PC-9 (cell line): ENCODE measurements around the gene SSC5D. TPM values are rescaled to one million over a fixed set of nuclear protein-coding genes. Genes with fewer than 3 reads are reported as not detected.
A peak's percentile ranks its signal among the peaks of the same experiment; 100 is the strongest.

Source experiments
- BruUV-seq: library from RNA; stranded (reverse); fragments of 400-500 nt; replicated peaks from 2 replicates; lab custom pipeline; 2021; lab: Mats Ljungman, UMichigan
- CTCF ChIA-PET: fragments of 300-600 bp; sonication (Branson Sonifier 250); formaldehyde crosslinking; loops from one replicate; lab custom pipeline; 2022; ENCODE audit warnings: antibody characterized with exemption; lab: Charles Lee
- POLR2A ChIA-PET: fragments of 300-600 bp; sonication (Branson Sonifier 250); formaldehyde crosslinking; loops from one replicate; lab custom pipeline; 2022; ENCODE audit warnings: antibody characterized with exemption; ENCODE audit not compliant: unreplicated experiment; lab: Charles Lee
- DNase-seq, 2 experiments: peaks; one replicate each; pipeline versions ENCODE4 v3.0.0 to v3.0.0-alpha.2; 2015 to 2022; ENCODE audit warnings: mixed read lengths in 1 of 2
- H2AFZ ChIP-seq: fragments of 200-600 bp; sonication (generic); 2 replicates; pipeline ENCODE4 v1.8.1; 2017; ENCODE audit warnings: antibody characterized with exemption
- H3F3A ChIP-seq: fragments of 200-600 bp; sonication (generic); 2 replicates; pipeline ENCODE4 v1.8.1; 2017; ENCODE audit warnings: antibody characterized with exemption, mild to moderate bottlenecking, low read depth; ENCODE audit not compliant: insufficient read depth
- H3K27ac ChIP-seq: fragments of 200-600 bp; sonication (generic); 2 replicates; pipeline ENCODE4 v1.6.1; 2016; ENCODE audit warnings: mixed run types
- H3K27me3 ChIP-seq: fragments of 200-600 bp; sonication (generic); 2 replicates; pipeline ENCODE4 v1.6.1; 2016; ENCODE audit warnings: low read depth, mixed run types; ENCODE audit not compliant: insufficient read depth
- H3K36me3 ChIP-seq: fragments of 200-600 bp; sonication (generic); 2 replicates; pipeline ENCODE4 v1.6.1; 2016; ENCODE audit warnings: low read depth, mixed run types
- H3K4me1 ChIP-seq: fragments of 200-600 bp; sonication (generic); replicated peaks from 2 replicates; pipeline ENCODE4 v1.6.1; 2016; ENCODE audit warnings: mixed run types; ENCODE audit not compliant: insufficient read depth
- H3K4me2 ChIP-seq: fragments of 200-600 bp; sonication (generic); 2 replicates; pipeline ENCODE4 v1.6.1; 2017; ENCODE audit warnings: mixed run types
- H3K4me3 ChIP-seq: fragments of 200-600 bp; sonication (generic); 2 replicates; pipeline ENCODE4 v1.6.1; 2016; ENCODE audit warnings: mixed run types
- H3K79me2 ChIP-seq: fragments of 200-600 bp; sonication (generic); 2 replicates; pipeline ENCODE4 v1.6.1; 2017; ENCODE audit warnings: low read depth, mixed run types
- H3K9me2 ChIP-seq: fragments of 200-600 bp; sonication (generic); 2 replicates; pipeline ENCODE4 v1.8.1; 2017; ENCODE audit warnings: mild to moderate bottlenecking; ENCODE audit not compliant: insufficient read depth
- H3K9me3 ChIP-seq: fragments of 200-600 bp; sonication (generic); 2 replicates; pipeline ENCODE4 v1.8.1; 2016; ENCODE audit warnings: low read depth; ENCODE audit not compliant: insufficient read depth
- H4K20me1 ChIP-seq: fragments of 200-600 bp; sonication (generic); 2 replicates; pipeline ENCODE4 v1.8.1; 2017; ENCODE audit not compliant: insufficient read depth
- CTCF ChIP-seq: fragments of 200-600 bp; sonication (generic); conservative IDR thresholded peaks from 2 replicates; pipeline ENCODE4 v1.6.1; 2017; ENCODE audit warnings: mixed run types, antibody characterized with exemption, mild to moderate bottlenecking, moderate library complexity
- EZH2 ChIP-seq: fragments of 200-600 bp; sonication (generic); IDR thresholded peaks from 2 replicates; pipeline ENCODE4 v1.8.0; 2017; ENCODE audit warnings: antibody characterized with exemption, low read depth
- intact Hi-C: fragments of 100-400 bp; cut with micrococcal nuclease; formaldehyde crosslinking; loops from one replicate; pipeline ENCODE4 v1.10.0; 2022; ENCODE audit not compliant: unreplicated experiment
- total RNA-seq: library from RNA; stranded (reverse); gene quantifications from 2 replicates; pipeline ENCODE4 v1.2.3, GENCODE V29; 2021

Gene SSC5D
- total RNA-seq, 1 experiment from 2014 or later = 3.9 TPM

- Histone ChIP-seq H3K36me3 (no peaks in the 10 kb centered on the region), H3K9me3 (no peaks in the 10 kb centered on the region), H3K79me2 (no peaks in the 10 kb centered on the region), H4K20me1 (no peaks in the 10 kb centered on the region), H3K4me3 (no peak overlapping the region), H3K27me3 (peaks cover 28% of the 10 kb centered on the region), H3K9me2 (no peaks in the 10 kb centered on the region), H3K4me2 (no peak overlapping the region), H3K27ac (no peak overlapping the region), H3K4me1 (no peaks in the 10 kb centered on the region), H3F3A (no peaks in the 10 kb centered on the region), H2AFZ (no peak overlapping the region)
- TF ChIP-seq CTCF (no peak), EZH2 (no peak)
- no TSS peak for BruUV-seq
- ChIA-PET CTCF (interaction anchor here (0.6 to 2.2 kb wide), 5 partner anchors 13 to 119 kb away, joined by 4 to 14 read pairs (median 13); partner anchors contain the start of genes ISOC2 and TMEM238), POLR2A (no interaction called here)
- no peak for DNase-seq
- intact Hi-C loops = loop anchor here (5.0 to 10.0 kb wide), 2 partner anchors 86 to 618 kb away; no protein-coding TSS in a partner anchor
These were observed 14.9 kb downstream of the SSC5D start for GRCh38 chr19:55503157-55503501.

- H3F3A ChIP-seq = no peaks in the 10 kb centered on the region
These were observed 15.4 kb downstream of the SSC5D start for GRCh38 chr19:55503502-55504251.

More at GRCh38 chr19:55503502-55504251, 15.4 kb downstream of the SSC5D start:
- BruUV-seq = no TSS peak
- H3K79me2 ChIP-seq = no peaks in the 10 kb centered on the region
- ChIA-PET CTCF (interaction anchor here (0.5 to 2.2 kb wide), 22 partner anchors 12 to 1982 kb away, joined by 3 to 14 read pairs (median 4); partner anchors contain the start of genes FIZ1, ISOC2, PPP1R12C and TMEM238), POLR2A (interaction anchor here (0.6 to 1.0 kb wide), 5 partner anchors 9 to 151 kb away, joined by 4 to 19 read pairs (median 5); partner anchors contain the start of gene ZNF784)
- TF ChIP-seq EZH2 (no peak), CTCF (peak; percentile 99)
- H3K9me3 ChIP-seq = no peaks in the 10 kb centered on the region
- intact Hi-C loops = loop anchor here (1.0 to 10.0 kb wide), 4 partner anchors 86 to 619 kb away; no protein-coding TSS in a partner anchor
- H3K4me1 ChIP-seq = no peaks in the 10 kb centered on the region
- DNase-seq = peak; percentile 62 to 96
- peak overlapping the region; percentile 27; the same call in 1 of the 2 replicates for H3K4me3 ChIP-seq
- H3K27ac ChIP-seq = no peak overlapping the region
- peak overlapping the region; percentile 10; the same call in 1 of the 2 replicates for H2AFZ ChIP-seq
- peak overlapping the region; percentile 63 for H3K4me2 ChIP-seq
- peaks cover 27% of the 10 kb centered on the region for H3K27me3 ChIP-seq
- no peaks in the 10 kb centered on the region for H4K20me1 ChIP-seq
- no peaks in the 10 kb centered on the region for H3K9me2 ChIP-seq
- no peaks in the 10 kb centered on the region for H3K36me3 ChIP-seq
